Right lobe of liver (tissue), 6 donors: ENCODE results near the gene NAPA. TPM values are rescaled to one million over a fixed set of nuclear protein-coding genes. Genes with fewer than 3 reads are reported as not detected.

Experiments used
- ATAC-seq, 4 donors: fragments of 200-7000 bp; cut with Tn5 transposase; one replicate each; pipeline ENCODE4 v1.9.1; 2020; ENCODE audit warnings: mild to moderate bottlenecking in 4 of 4, moderate library complexity in 4 of 4
- DNase-seq, 3 donors: peaks; one replicate each; pipeline ENCODE4 v3.0.0-alpha.2; 2020
- H3K27ac ChIP-seq, 3 donors: fragments of 200-600 bp; one replicate each; pipeline ENCODE4 v1.8.0; 2022
- H3K27me3 ChIP-seq, 2 donors: fragments of 200-600 bp; one replicate each; pipeline ENCODE4 v1.8.0; 2022
- H3K36me3 ChIP-seq, 4 donors: fragments of 200-600 bp; sonication (generic) in 1 of 4; one replicate each; pipeline versions ENCODE4 v1.5.1 to v1.8.0; 2017 to 2022; ENCODE audit warnings: control low read depth in 1 of 4
- H3K4me1 ChIP-seq, 4 donors: fragments of 200-600 bp; sonication (generic) in 1 of 4; one replicate each; pipeline versions ENCODE4 v1.5.1 to v1.8.0; 2017 to 2022; ENCODE audit warnings: control low read depth in 1 of 4
- H3K4me3 ChIP-seq, 3 donors: fragments of 200-600 bp; one replicate each; pipeline ENCODE4 v1.8.0; 2022
- H3K9me3 ChIP-seq, 4 donors: fragments of 200-600 bp; sonication (generic) in 1 of 4; one replicate each; pipeline versions ENCODE4 v1.5.1 to v1.8.0; 2017 to 2022; ENCODE audit warnings: control low read depth in 1 of 4
- CTCF ChIP-seq, 4 donors: fragments of 200-600 bp in 3 of 4; fragments of 450-650 bp in 1 of 4; IDR thresholded peaks; one replicate each; pipeline versions ENCODE4 v1.5.1 to v1.8.0; 2016 to 2022; ENCODE audit warnings: antibody characterized with exemption in 4 of 4, mild to moderate bottlenecking in 2 of 4
- POLR2A ChIP-seq: fragments of 450-650 bp; IDR thresholded peaks from one replicate; pipeline ENCODE4 v1.6.1; 2017; ENCODE audit warnings: antibody characterized with exemption, mild to moderate bottlenecking
- WGBS: methylation state at CpG from one replicate; pipeline ENCODE4 v1.1.6; 2018; ENCODE audit warnings: low coverage, low lambda C conversion rate; ENCODE audit not compliant: insufficient coverage; ENCODE audit errors: missing lambda C conversion rate; 5-methylcytosine and 5-hydroxymethylcytosine counted together
- intact Hi-C, 2 donors: fragments of 100-400 bp; cut with DNase I; formaldehyde crosslinking; loops; one replicate each; pipeline versions ENCODE4 v1.11.2 to v1.14.1; 2022
- total RNA-seq, 6 experiments: library from RNA; depleted of rRNA in 2 of 6; stranded (reverse); fragments of >200 nt in 2 of 6; fragmentation: NEBNext Ultra II Directional in 3 of 6; extraction: Animal tissue kit (Norgen Biotek cat#: 25700) in 3 of 6; gene quantifications; one replicate each; pipeline versions ENCODE4 v1.1.0 to v1.2.4, GENCODE V29; 2016 to 2023
- donor health status: DM: no; HTN: yes; CAD: no.
- donor health status: DM: no; HTN: no; CAD: no.
- donor health status: DM: no; HTN: no; CAD: no.
- donor health status: DM: no; HTN: yes; CAD: no.
- donor health status: DM: no; HTN: yes; CAD: no.

NAPA gene
- total RNA-seq, 6 experiments from 2014 or later, result 83.0 to 179 (median 96.0) TPM

GRCh38 chr19:47544476-47544875 is 29.6 kb upstream of the NAPA start:
- no peak overlapping the region for H3K27ac ChIP-seq
- H3K27me3 ChIP-seq, result peaks cover 0 to 6% of the 10 kb centered on the region in 2 donors
- WGBS, result 80% methylated on average over 11 of the region's 22 CpGs
- ATAC-seq (peak in 1 of 4 donors; percentile 11), DNase-seq (no peak)
- TF ChIP-seq POLR2A (no peak), CTCF (IDR thresholded peaks at IDR 0.05) (no peak)
- H3K4me3 ChIP-seq, result no peak overlapping the region
- intact Hi-C loops, result no loop called here
- H3K4me1 ChIP-seq, result peaks cover 0 to 7% (median 0%) of the 10 kb centered on the region in 4 donors
- H3K9me3 ChIP-seq, result no peaks in the 10 kb centered on the region
- no peaks in the 10 kb centered on the region for H3K36me3 ChIP-seq

DNA sequence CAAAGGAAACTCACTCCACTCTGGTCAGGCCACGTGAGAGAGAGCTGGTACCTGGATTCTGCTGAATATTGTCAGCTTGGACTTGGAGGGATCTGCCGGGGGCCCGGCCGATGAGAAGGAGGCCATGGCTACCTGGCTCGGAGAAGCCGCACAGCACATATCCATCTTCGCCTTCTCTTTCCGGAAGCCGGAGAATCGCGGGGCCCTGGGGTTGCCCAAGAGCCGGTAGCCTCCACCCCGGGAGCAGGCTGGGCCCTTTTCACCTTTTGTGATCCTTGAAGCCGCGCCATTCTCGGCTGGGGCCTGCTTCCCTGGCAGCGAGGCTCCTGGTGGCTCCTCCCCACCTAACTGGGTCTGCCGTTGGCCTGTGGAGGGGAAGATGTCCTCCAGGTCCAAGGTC is 29.2 kb upstream of the NAPA start:
- TF ChIP-seq CTCF (IDR thresholded peaks at IDR 0.05) (no peak), POLR2A (no peak)
- Histone ChIP-seq H3K27me3 (peaks cover 0 to 6% of the 10 kb centered on the region in 2 donors), H3K36me3 (no peaks in the 10 kb centered on the region), H3K4me3 (no peak overlapping the region), H3K27ac (no peak overlapping the region), H3K9me3 (no peaks in the 10 kb centered on the region), H3K4me1 (peaks cover 0 to 7% (median 0%) of the 10 kb centered on the region in 4 donors)
- intact Hi-C loops, result no loop called here
- no peak for DNase-seq
- no peak for ATAC-seq
- 40% methylated on average over 2 of the region's 18 CpGs for WGBS

DNA sequence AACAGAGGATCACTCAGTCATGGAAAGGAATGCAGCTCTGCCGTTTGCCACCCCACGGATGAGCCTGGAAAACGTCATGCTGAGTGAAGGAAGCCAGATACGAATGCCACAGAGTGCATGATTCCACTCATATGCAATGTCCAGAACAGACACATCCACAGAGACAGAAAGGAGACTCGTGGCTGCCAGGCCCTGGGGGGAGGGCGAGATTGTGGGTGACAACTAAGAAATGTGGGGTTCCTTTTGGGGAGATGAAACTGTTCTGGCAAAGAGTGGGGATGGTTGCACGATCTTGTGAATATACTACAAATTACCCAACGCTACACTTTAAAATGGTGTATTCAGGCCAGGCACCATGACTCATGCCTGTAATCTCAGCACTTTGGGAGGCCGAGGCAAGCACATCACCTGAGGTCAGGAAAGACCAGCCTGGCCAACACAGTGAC is 27.2 kb upstream of the NAPA start:
- no peak overlapping the region for H3K27ac ChIP-seq
- no peak for DNase-seq
- 74% methylated on average over 5 of the region's 9 CpGs for WGBS

GRCh38 chr19:47541518-47541917 is 26.7 kb upstream of the NAPA start:
- peaks cover 0 to 7% (median 0%) of the 10 kb centered on the region in 4 donors for H3K4me1 ChIP-seq
- no peaks in the 10 kb centered on the region for H3K9me3 ChIP-seq
- no peak overlapping the region for H3K27ac ChIP-seq
- WGBS, result 49% methylated on average over 6 of the region's 6 CpGs
- H3K27me3 ChIP-seq, result peaks cover 0 to 6% of the 10 kb centered on the region in 2 donors
- intact Hi-C loops, result no loop called here
- no peak overlapping the region for H3K4me3 ChIP-seq
- peak in 2 of 4 donors; percentile 11 to 14 for ATAC-seq
- H3K36me3 ChIP-seq, result no peaks in the 10 kb centered on the region
- no peak for DNase-seq
- TF ChIP-seq CTCF (IDR thresholded peaks at IDR 0.05), result no peak
- TF ChIP-seq POLR2A, result no peak

More for the DNA sequence above, 27.2 kb upstream of the NAPA start:
- TF ChIP-seq CTCF (IDR thresholded peaks at IDR 0.05), result no peak
- TF ChIP-seq POLR2A, result no peak
- no peaks in the 10 kb centered on the region for H3K36me3 ChIP-seq
- intact Hi-C loops, result no loop called here
- peaks cover 0 to 7% (median 0%) of the 10 kb centered on the region in 4 donors for H3K4me1 ChIP-seq
- peaks cover 0 to 6% of the 10 kb centered on the region in 2 donors for H3K27me3 ChIP-seq
- H3K4me3 ChIP-seq, result no peak overlapping the region
- ATAC-seq, result no peak
- no peaks in the 10 kb centered on the region for H3K9me3 ChIP-seq

GRCh38 chr19:47540748-47541147 is 25.9 kb upstream of the NAPA start:
- DNase-seq (no peak), ATAC-seq (no peak)
- Histone ChIP-seq H3K36me3 (no peaks in the 10 kb centered on the region), H3K9me3 (no peaks in the 10 kb centered on the region), H3K4me3 (no peak overlapping the region), H3K27ac (no peak overlapping the region), H3K27me3 (peaks cover 0 to 6% of the 10 kb centered on the region in 2 donors), H3K4me1 (peaks cover 0 to 7% (median 0%) of the 10 kb centered on the region in 4 donors)
- peak in 3 of 4 donors; percentile 24 to 27 (median 25) for TF ChIP-seq CTCF (IDR thresholded peaks at IDR 0.05)
- no peak for TF ChIP-seq POLR2A
- WGBS, result 76% methylated on average over 4 of the region's 4 CpGs
- intact Hi-C loops, result no loop called here
